Retinal pigment epithelial cell (primary cell): ENCODE data around the gene MEIS1.

Experiments
- DNase-seq: peaks from one replicate; pipeline ENCODE4 v3.0.0-alpha.2; 2010; ENCODE audit warnings: low read depth
- H3K4me3 ChIP-seq: 2 replicates; pipeline ENCODE4 v1.5.1; 2011; ENCODE audit warnings: mild to moderate bottlenecking, low read length, control low read depth, moderate library complexity
- TF ChIP-seq, protein P1 (sequence below): conservative IDR thresholded peaks from 2 replicates; pipeline ENCODE4 v1.5.1; 2011; ENCODE audit warnings: low read depth, low read length, control low read depth, inconsistent platforms

Gene MEIS1

DNA sequence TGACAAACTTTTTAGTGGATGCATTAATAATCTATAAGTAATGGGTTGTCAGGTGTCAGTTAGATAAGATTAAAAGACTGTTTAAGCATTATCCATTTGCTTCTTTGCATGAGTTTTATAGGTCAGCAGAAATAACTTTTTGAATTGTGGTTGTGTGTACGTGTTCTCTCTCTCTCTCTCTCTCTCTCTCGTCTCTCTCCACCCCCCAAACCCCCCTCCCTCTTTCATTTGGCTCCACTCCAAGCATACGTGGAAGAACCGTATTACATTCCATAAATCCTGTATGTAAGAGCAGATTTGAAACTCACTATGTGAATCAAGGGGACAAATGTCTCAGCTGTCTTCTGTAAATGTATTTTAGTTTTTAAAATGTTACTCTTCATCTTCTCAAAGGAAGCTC, 120.2 kb downstream of the MEIS1 start:
- DNase-seq, result no peak
- peak overlapping the region; percentile 44 for H3K4me3 ChIP-seq

DNA sequence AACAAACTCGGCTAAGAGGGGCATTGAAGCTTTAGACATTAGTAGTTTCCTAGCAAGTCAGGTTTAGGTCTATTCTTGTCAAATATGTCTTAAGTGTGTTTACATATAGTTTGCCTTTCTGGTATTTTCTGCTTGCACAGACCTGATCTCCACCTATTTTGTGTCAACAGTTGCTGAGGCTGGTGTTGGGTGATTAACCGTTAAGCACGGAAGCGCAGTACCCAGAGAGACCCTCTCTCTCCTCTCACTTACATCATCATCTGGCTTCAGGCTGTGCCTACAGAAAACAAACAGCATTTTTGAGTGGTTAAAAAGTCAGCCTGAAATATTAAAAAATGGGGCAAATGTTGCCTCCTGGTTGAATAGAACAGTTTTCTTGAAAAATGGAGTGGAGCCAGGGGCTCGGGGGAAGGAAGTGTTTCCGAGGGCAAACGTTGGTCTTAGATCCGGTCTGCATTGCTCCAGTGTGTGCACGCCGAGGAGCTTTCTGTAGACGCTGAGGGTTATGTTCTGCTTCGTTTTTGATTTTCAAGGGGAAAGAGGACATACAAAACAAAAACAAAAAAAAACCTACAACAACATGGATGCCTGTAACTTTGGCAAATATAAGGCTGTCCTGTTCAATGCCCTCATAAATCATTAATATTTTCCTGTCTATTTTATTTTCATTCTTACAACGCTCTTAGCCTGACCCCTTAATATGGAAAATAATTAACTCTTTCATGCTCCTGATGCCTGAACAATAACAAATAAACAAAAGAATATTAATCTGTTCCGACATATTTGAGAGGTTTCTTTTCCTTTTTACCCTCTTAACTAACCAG, 120.8 kb downstream of the MEIS1 start:
- DNase-seq, result no peak
- TF ChIP-seq, protein P1, sequence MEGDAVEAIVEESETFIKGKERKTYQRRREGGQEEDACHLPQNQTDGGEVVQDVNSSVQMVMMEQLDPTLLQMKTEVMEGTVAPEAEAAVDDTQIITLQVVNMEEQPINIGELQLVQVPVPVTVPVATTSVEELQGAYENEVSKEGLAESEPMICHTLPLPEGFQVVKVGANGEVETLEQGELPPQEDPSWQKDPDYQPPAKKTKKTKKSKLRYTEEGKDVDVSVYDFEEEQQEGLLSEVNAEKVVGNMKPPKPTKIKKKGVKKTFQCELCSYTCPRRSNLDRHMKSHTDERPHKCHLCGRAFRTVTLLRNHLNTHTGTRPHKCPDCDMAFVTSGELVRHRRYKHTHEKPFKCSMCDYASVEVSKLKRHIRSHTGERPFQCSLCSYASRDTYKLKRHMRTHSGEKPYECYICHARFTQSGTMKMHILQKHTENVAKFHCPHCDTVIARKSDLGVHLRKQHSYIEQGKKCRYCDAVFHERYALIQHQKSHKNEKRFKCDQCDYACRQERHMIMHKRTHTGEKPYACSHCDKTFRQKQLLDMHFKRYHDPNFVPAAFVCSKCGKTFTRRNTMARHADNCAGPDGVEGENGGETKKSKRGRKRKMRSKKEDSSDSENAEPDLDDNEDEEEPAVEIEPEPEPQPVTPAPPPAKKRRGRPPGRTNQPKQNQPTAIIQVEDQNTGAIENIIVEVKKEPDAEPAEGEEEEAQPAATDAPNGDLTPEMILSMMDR, result no peak
- H3K4me3 ChIP-seq, result peak overlapping the region; percentile 44

More for the DNA sequence above, 120.2 kb downstream of the MEIS1 start:
- TF ChIP-seq, protein P1, result no peak

DNA sequence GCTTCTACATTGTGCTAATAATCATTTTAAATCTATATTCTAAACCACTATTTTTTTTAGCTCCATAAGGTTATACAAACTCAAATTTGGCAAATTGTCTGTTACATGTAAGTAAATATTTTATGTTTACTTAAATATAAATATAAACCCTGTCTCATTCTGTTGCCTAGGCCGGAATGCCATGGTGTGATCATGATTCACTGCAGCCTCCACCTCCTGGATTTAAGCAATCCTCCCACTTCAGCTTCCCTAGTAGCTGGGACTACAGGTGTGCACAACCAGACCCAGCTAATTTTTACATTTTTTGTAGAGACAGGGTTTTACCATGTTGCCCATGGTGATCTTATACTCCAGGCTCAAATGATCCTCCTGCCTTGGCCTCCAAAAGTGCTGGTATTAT, 124.7 kb downstream of the MEIS1 start:
- no peak for DNase-seq
- H3K4me3 ChIP-seq, result no peak overlapping the region
- TF ChIP-seq, protein P1, result no peak

DNA sequence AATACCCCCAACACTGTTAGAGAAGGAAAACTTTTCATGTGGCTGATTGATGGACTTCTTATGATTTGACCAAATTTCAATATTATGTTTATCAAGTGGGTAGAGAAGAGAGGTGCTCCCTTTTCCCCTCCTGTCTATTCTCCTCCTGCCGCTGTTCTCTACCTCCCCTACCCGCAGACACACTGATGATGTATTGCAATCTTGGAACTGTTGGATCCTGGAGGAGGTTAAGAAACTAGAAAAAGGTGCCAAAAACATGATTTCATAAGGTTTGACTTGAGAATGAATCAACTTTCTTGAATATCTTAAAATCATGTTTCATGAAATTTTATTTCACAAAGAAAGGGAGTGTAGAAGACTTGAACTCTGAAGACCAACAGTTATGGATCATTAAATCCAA, 125.8 kb downstream of the MEIS1 start:
- no peak overlapping the region for H3K4me3 ChIP-seq
- DNase-seq, result no peak
- TF ChIP-seq, protein P1, result no peak

DNA sequence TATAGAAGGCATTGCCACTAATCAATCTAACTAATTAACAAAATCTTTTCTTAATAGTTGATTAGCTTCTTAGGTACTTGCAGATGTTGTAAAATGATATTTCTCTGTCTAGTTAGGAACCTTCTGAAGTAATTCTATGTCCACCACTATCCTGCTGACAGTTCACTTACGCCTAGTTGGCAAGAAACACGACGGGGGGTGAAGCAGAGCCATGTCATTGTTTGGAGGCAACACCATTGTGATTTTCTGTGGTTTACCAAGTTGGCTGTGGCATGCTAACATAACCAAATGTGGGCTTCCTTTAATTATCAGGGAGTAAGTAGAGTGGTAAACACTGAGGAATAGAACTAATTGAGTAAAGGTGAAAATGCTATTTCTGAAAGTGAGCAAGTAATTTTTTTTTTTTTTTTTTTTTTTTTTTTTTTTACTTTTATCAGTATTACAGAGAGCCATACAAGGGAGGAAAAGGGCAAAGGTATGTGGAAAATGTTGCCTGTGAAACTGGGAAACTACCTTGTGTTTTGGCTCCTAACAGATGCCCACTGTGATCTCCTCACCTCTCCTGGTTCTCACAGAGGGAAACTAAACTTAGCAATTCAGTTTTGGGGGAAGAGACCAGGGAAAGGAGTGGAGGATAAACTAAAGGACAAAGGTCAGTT, 126.8 kb downstream of the MEIS1 start:
- TF ChIP-seq, protein P1, result no peak
- H3K4me3 ChIP-seq, result no peak overlapping the region
- DNase-seq, result no peak

DNA sequence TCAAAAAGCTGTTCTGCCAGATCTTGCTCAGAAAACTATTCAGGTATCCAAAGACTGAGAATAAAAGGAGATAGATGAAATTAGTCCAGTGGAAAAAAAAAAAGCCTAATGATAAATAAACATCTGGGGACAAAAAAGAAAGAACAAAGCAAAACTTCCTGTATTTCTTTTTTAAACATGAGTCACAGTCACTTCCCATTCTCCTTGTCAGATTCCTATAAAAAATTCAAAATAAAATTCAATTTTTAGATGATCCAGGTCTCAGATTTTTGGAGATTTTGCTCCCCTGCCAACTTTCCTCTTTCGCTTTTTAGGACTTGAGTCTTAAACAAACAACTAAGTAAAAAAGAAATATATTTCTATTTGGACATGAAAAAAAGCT, 127.4 kb downstream of the MEIS1 start:
- no peak for DNase-seq
- H3K4me3 ChIP-seq, result no peak overlapping the region
- TF ChIP-seq, protein P1, result no peak

DNA sequence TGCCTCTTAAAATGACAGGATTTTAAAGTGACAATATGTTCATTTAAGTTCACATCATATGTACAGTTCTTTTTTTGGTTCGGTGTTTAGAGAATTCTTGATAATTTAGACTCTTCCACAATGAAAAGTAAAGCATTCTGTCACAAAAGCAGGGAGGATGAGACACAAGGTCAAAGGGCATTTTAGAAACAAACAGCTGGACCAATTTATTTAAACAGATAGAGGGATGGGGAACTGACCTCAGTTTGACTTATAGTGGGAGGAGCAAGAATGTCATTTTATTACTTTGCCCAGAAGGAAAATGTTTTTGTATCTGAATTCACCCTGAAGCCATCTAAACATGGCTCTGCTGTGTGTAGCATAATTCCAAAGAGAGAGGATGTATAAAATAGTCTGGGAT, 128.5 kb downstream of the MEIS1 start:
- H3K4me3 ChIP-seq, result no peak overlapping the region
- no peak for DNase-seq
- TF ChIP-seq, protein P1, result no peak
